SK-N-MC (cell line): ENCODE data around the gene ZSCAN4.

ENCODE experiments used
- DNase-seq: peaks from one replicate; pipeline ENCODE4 v3.0.0-alpha.2; 2011; ENCODE audit warnings: low read depth, low spot score
- H3K27ac ChIP-seq: fragments of 200-600 bp; sonication (generic); 2 replicates; pipeline ENCODE4 v1.5.1; 2016; ENCODE audit warnings: mixed run types
- H3K36me3 ChIP-seq: fragments of 200-600 bp; sonication (generic); 2 replicates; pipeline ENCODE4 v1.6.1; 2017; ENCODE audit warnings: antibody characterized with exemption, low read length, mixed read lengths; ENCODE audit not compliant: insufficient read depth
- H3K4me3 ChIP-seq: fragments of 200-600 bp; sonication (generic); 2 replicates; pipeline ENCODE4 v1.5.1; 2016
- H3K9ac ChIP-seq: fragments of 200-600 bp; sonication (generic); 2 replicates; pipeline ENCODE4 v1.8.0; 2017; ENCODE audit warnings: mixed run types, mixed read lengths; ENCODE audit not compliant: insufficient read length
- H3K9me3 ChIP-seq: fragments of 200-600 bp; sonication (generic); 2 replicates; pipeline ENCODE4 v1.6.1; 2017; ENCODE audit warnings: low read depth, mild to moderate bottlenecking, antibody characterized with exemption, low read length, moderate library complexity, mixed read lengths
- EZH2 ChIP-seq: fragments of 200-600 bp; sonication (generic); IDR thresholded peaks from one replicate; pipeline ENCODE4 v1.6.1; 2017; ENCODE audit warnings: antibody characterized with exemption
- FOXP2 ChIP-seq: optimal IDR thresholded peaks from 2 replicates; pipeline ENCODE3; 2011; ENCODE audit warnings: mild to moderate bottlenecking, moderate library complexity; ENCODE audit not compliant: insufficient read depth; ENCODE audit errors: extremely low read length, control extremely low read depth
- POLR2AphosphoS5 ChIP-seq: IDR thresholded peaks from 2 replicates; pipeline ENCODE4 v1.6.1; 2012; ENCODE audit warnings: mild to moderate bottlenecking, low read depth, low read length, borderline replicate concordance

Gene ZSCAN4

DNA sequence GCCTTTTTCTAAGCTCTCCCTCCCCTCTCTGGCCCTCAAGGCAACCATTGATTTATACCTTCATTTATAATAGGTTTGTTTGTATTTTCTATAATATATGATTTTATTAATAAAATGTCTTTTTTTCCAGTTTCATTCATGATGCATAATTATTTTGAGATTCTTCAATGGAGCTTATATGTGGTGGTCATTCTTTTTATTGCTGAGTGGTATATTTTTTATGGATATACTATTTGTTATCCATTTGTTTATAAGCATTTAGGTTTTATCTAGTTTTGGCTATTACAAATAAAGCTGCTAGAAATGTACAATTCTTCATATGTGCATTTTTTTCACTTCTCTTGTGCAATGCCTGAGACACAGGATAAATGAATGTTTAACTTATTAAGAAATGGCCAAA, 25.0 kb upstream of the ZSCAN4 start:
- Histone ChIP-seq H3K9me3 (peaks cover 20% of the 10 kb centered on the region), H3K9ac (no peak overlapping the region), H3K27ac (no peak overlapping the region), H3K36me3 (peaks cover 42% of the 10 kb centered on the region), H3K4me3 (no peak overlapping the region)
- TF ChIP-seq EZH2 (no peak), FOXP2 (no peak), POLR2AphosphoS5 (no peak)
- DNase-seq = no peak

DNA sequence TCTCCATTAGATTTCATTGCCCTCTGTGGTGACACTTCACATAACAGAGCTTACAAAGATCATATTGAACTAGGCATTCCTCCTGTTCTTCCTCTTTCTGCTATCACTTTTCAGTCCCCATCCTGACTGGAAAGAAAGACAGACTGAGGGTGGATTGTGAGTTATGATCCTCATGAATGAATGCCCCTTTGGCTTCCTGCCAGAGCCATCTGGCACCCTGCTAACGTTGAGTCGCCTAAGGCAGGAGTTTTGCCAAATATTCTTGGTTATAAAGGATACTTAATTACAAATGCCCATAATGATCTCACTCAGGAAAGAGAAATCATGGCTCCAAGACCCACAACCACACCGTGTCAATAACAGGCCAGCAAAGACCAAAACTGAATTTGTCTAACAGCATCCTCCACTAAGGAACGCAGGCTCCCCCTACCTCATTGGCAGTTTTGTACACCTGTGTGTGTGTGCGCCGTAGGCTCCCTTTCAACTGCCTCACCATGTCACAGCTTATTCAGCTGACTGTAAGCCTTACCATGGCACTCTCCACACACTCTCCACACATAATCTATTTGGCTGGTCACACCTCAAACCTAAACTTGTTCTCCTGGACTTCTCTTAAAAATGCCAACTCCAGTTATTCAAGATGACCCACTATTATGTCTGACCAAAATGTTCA, 20.3 kb upstream of the ZSCAN4 start:
- H3K9ac ChIP-seq = no peak overlapping the region
- no peak overlapping the region for H3K4me3 ChIP-seq
- no peaks in the 10 kb centered on the region for H3K36me3 ChIP-seq
- no peak overlapping the region for H3K27ac ChIP-seq
- no peak for TF ChIP-seq EZH2
- no peak for TF ChIP-seq FOXP2
- no peak for TF ChIP-seq POLR2AphosphoS5
- DNase-seq = no peak
- no peaks in the 10 kb centered on the region for H3K9me3 ChIP-seq

DNA sequence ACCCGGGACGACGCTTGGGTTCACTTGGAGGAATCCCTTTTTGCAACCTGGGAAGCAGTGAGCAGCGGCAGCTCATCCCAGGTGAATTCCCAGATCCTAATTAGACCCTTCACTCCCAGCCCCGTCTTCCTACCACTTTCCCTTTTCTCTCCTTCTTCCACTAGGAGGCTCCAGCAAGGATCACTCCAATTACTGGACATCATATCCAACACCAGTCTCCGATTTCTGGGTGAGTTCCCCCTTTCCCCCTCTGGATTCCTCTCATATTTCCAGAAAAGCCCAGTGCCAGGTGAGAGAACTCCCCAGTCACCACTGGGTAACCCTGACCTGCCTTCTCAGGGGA, 17.1 kb upstream of the ZSCAN4 start:
- Histone ChIP-seq H3K4me3 (no peak overlapping the region), H3K27ac (no peak overlapping the region), H3K9me3 (no peaks in the 10 kb centered on the region), H3K36me3 (no peaks in the 10 kb centered on the region), H3K9ac (no peak overlapping the region)
- DNase-seq = no peak
- TF ChIP-seq POLR2AphosphoS5 (no peak), FOXP2 (no peak), EZH2 (no peak)

DNA sequence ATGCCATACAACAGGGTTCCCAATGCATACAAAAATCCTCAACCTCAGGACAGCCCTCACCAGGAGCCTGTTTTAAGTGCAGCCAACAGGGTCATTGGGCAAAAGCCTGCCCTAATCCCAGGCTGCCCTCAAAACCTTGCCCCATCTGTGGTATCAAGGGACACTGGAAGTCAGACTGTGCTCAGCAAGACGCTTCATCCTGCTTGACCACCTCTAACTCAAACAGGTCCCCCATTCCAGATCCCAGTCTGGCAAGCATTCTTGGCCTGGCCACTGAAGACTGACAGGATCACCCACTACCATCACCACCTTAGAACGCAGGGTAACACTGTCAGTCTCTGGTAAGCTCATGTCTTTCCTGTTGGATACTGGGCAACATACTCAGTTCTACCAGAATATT, 15.0 kb upstream of the ZSCAN4 start:
- TF ChIP-seq EZH2 (no peak), POLR2AphosphoS5 (no peak), FOXP2 (no peak)
- no peak for DNase-seq
- Histone ChIP-seq H3K9ac (no peak overlapping the region), H3K36me3 (no peaks in the 10 kb centered on the region), H3K4me3 (no peak overlapping the region), H3K9me3 (no peaks in the 10 kb centered on the region), H3K27ac (no peak overlapping the region)

DNA sequence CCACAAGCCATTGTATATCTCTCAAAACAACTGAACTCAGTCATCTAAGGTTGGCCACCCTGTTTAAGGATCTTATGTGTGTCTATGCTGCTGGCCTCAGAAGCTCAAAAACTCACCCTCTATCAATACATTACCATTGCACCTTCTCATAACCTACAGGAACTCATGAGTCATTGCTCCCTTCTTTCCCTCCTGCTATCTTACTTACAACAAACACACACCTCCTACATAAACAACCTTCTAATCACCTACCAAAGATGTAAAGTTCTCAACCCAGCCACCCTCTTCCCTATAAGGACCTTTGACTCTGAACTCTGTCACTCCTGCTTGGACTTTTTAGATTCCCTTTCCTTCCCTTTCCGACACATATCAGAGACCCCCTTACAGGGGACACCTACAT, 13.3 kb upstream of the ZSCAN4 start:
- Histone ChIP-seq H3K9ac (no peak overlapping the region), H3K9me3 (no peaks in the 10 kb centered on the region), H3K36me3 (no peaks in the 10 kb centered on the region), H3K4me3 (no peak overlapping the region), H3K27ac (no peak overlapping the region)
- no peak for TF ChIP-seq EZH2
- no peak for TF ChIP-seq FOXP2
- no peak for TF ChIP-seq POLR2AphosphoS5
- DNase-seq = no peak

DNA sequence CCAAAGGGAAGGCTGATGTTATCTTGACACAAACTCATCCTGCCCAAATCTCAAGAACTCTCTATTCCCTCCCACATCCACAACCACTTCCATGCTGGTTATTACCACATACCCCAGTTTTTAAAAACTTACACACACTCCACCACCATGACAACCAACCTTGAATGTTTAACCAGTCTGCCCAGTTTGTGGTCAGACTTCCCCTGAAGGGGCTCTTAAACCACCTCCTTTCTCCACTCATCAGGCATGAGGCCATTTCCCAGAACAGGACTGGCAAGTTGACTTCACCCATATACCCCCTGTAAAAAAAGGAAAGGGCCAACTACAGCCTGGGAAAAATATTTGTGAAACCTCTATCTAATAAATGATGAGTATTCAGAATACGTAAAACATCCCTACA, 12.4 kb upstream of the ZSCAN4 start:
- Histone ChIP-seq H3K27ac (no peak overlapping the region), H3K9me3 (no peaks in the 10 kb centered on the region), H3K9ac (no peak overlapping the region), H3K36me3 (no peaks in the 10 kb centered on the region), H3K4me3 (no peak overlapping the region)
- DNase-seq = no peak
- TF ChIP-seq FOXP2 (no peak), POLR2AphosphoS5 (no peak), EZH2 (no peak)

DNA sequence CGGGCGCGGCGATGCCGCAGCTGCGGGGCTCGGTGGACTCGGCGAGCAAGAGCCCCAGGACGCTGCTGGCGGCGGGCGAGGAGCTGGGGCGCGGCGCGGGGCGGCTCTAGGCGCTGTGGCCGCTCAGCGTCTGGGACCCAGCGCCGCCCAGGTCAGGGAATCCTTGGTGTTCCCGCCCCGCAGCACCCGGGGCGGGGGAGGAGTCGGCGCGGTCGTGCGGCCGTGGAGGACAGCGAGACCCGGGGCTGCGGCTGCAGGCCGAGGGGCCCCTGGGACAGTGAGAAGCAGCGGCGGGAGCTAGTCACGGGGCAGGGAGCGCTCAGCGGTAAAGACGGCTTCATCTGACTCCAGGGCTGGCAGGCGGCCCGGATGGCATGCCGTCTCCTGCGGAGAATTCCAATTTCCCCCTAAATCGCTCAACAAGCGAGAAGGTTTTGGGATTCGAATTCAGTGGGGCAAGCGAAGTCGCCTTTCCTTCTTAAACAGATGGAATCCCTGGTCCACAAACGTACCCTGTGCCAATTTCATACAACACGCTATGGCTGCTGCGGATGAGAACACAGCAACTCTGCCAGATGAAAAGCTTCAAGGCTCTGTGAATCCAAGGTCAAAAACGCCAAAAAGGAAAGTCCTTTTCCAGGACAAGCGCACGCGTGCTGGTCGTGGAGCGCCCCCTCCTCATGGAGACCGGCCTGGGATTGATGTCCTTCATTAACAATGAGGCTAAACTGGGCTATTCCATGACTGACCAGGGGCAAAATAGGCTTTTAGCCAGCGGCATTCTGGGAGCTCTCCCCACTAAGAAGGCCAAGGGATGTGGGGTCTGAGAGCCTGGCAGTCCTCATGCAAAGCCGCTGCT, 4.2 kb upstream of the ZSCAN4 start:
- TF ChIP-seq EZH2 = no peak
- TF ChIP-seq FOXP2 = no peak
- TF ChIP-seq POLR2AphosphoS5 = no peak
- no peak for DNase-seq
- no peak overlapping the region for H3K27ac ChIP-seq
- H3K9me3 ChIP-seq = no peaks in the 10 kb centered on the region
- no peaks in the 10 kb centered on the region for H3K36me3 ChIP-seq
- H3K9ac ChIP-seq = no peak overlapping the region
- H3K4me3 ChIP-seq = peak overlapping the region; percentile 74

DNA sequence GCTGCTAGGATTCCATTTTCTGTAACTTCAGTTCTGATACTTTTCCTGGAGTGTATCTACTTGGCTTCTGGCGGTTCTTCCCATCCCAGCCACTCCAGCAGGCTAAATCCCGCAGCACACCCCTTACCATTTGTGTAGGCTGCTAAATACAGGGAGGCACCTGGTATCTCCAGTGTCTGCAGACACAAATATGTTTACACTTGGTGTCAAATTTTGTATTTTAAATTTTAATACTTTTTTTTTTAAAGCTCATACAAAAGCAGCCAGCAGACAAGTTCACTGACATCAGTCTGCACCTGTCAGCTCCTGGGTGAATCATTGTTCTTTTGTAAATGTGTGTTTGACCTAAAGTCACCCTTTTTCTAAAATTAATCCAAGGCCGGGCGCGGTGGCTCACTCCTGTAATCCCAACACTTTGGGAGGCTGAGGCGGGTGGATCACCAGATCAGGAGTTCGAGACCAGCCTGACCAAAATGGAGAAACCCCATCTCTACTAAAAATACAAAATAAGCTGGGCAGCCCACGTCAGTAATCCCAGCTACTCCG, 3.4 kb upstream of the ZSCAN4 start:
- Histone ChIP-seq H3K27ac (no peak overlapping the region), H3K36me3 (no peaks in the 10 kb centered on the region), H3K9me3 (no peaks in the 10 kb centered on the region), H3K4me3 (no peak overlapping the region), H3K9ac (no peak overlapping the region)
- no peak for DNase-seq
- TF ChIP-seq EZH2 (no peak), FOXP2 (no peak), POLR2AphosphoS5 (no peak)
